Measurements from ENCODE around the gene YARS2.

The YARS2 gene

GRCh38 chr12:32698285-32698684 is 57.4 kb downstream of the YARS2 start:
- Histone ChIP-seq H3K36me3 (ENCODE audit: control insufficient read depth in 5 of 5, insufficient read depth in 5 of 5, low read length in 5 of 5) (peaks cover 0 to 11% (median 0%) of the 10 kb centered on the region in 5 donors), H3K9me3 (ENCODE audit: control insufficient read depth in 5 of 5, low read length in 5 of 5) (peaks cover 0 to 3% (median 0%) of the 10 kb centered on the region in 5 donors), H3K4me1 (ENCODE audit: control insufficient read depth in 5 of 5, insufficient read depth in 5 of 5, low read length in 5 of 5) (no peaks in the 10 kb centered on the region), H3K27me3 (ENCODE audit: control insufficient read depth in 5 of 5, insufficient read depth in 4 of 5, low read length in 5 of 5) (no peaks in the 10 kb centered on the region), H3K9ac (ENCODE audit: low read length in 5 of 5) (no peak overlapping the region), H3K27ac (ENCODE audit: low read depth, low read length) (no peak overlapping the region), H3K4me3 (ENCODE audit: low read depth in 1 of 5, low read length in 5 of 5) (no peak overlapping the region)

GRCh38 chr12:32697445-32697844 is 58.3 kb downstream of the YARS2 start:
- Histone ChIP-seq H3K9me3 (ENCODE audit: control insufficient read depth in 5 of 5, low read length in 5 of 5) (peaks cover 0 to 3% (median 0%) of the 10 kb centered on the region in 5 donors), H3K36me3 (ENCODE audit: control insufficient read depth in 5 of 5, insufficient read depth in 5 of 5, low read length in 5 of 5) (peaks cover 0 to 9% (median 0%) of the 10 kb centered on the region in 5 donors), H3K4me3 (ENCODE audit: low read depth in 1 of 5, low read length in 5 of 5) (no peak overlapping the region), H3K27ac (ENCODE audit: low read depth, low read length) (no peak overlapping the region), H3K4me1 (ENCODE audit: control insufficient read depth in 5 of 5, insufficient read depth in 5 of 5, low read length in 5 of 5) (no peaks in the 10 kb centered on the region), H3K27me3 (ENCODE audit: control insufficient read depth in 5 of 5, insufficient read depth in 4 of 5, low read length in 5 of 5) (no peaks in the 10 kb centered on the region), H3K9ac (ENCODE audit: low read length in 5 of 5) (no peak overlapping the region)

Measured in subcutaneous abdominal adipose tissue (tissue), 5 donors.